Adrenal gland (tissue), 12 donors: Measurements from ENCODE around the gene NPR1. TPM values are rescaled to one million over a fixed set of nuclear protein-coding genes. Genes with fewer than 3 reads are reported as not detected.

Experiments
- DNase-seq, 7 donors: peaks; one replicate each; pipeline ENCODE4 v3.0.0-alpha.2; 2019 to 2020
- H3K27ac ChIP-seq, 5 donors: fragments of 200-600 bp; sonication (generic) in 4 of 5; 1 replicate in 3 of 5; 2 replicates in 2 of 5; pipeline versions ENCODE4 v1.5.1 to v1.8.0; 2016 to 2020; ENCODE audit warnings: mild to moderate bottlenecking in 1 of 5
- H3K27me3 ChIP-seq: fragments of 200-600 bp; 2 replicates; pipeline ENCODE4 v1.8.0; 2021
- H3K36me3 ChIP-seq, 2 donors: fragments of 200-600 bp; replicated peaks in 1 of 2; 1 replicate in 1 of 2; 2 replicates in 1 of 2; pipeline versions ENCODE4 v1.5.1 to v1.8.0; 2018 to 2022
- H3K4me1 ChIP-seq, 2 donors: fragments of 200-600 bp; replicated peaks in 1 of 2; 1 replicate in 1 of 2; 2 replicates in 1 of 2; pipeline versions ENCODE4 v1.5.1 to v1.8.0; 2018 to 2021
- H3K4me3 ChIP-seq, 4 donors: fragments of 200-600 bp; sonication (generic) in 3 of 4; one replicate each; pipeline ENCODE4 v1.5.1; 2016 to 2018
- H3K9me3 ChIP-seq, 3 donors: fragments of 200-600 bp; sonication (generic) in 1 of 3; replicated peaks in 1 of 3; 1 replicate in 2 of 3; 2 replicates in 1 of 3; pipeline versions ENCODE4 v1.5.1 to v1.8.0; 2016 to 2021
- CTCF ChIP-seq, 6 experiments: fragments of 450-650 bp in 4 of 6; fragments of 200-600 bp in 2 of 6; sonication (generic) in 1 of 6; IDR thresholded peaks; 1 replicate in 5 of 6; 2 replicates in 1 of 6; pipeline versions ENCODE4 v1.5.1 to v1.8.0; 2016 to 2021; ENCODE audit warnings: antibody characterized with exemption in 6 of 6, mild to moderate bottlenecking in 2 of 6, moderate library complexity in 1 of 6
- POLR2A ChIP-seq, 2 donors: fragments of 450-650 bp; IDR thresholded peaks; one replicate each; pipeline ENCODE4 v1.6.1; 2017; ENCODE audit warnings: antibody characterized with exemption in 2 of 2, mild to moderate bottlenecking in 2 of 2, moderate library complexity in 1 of 2
- WGBS, 4 donors: extraction: QIAGEN DNeasy Blood & Tissue Kit in 2 of 4; methylation state at CpG; one replicate each; pipeline versions ENCODE4 v1.1.5 to v1.1.7; 2013 to 2017; 5-methylcytosine and 5-hydroxymethylcytosine counted together
- intact Hi-C, 2 donors: fragments of 100-400 bp; cut with DNase I; formaldehyde crosslinking; loops; one replicate each; pipeline versions ENCODE4 v1.14.1 to v1.15.0; 2022 to 2023
- polyA plus RNA-seq, 3 donors: library from polyadenylated mRNA; stranded (reverse); fragments of 200-250 nt in 2 of 3; fragments of 350-450 nt in 1 of 3; fragmentation: Illumina TruSeq in 1 of 3; extraction: RNeasy Lipid Tissue Mini Kit (QIAGEN cat#74804) in 1 of 3; gene quantifications; one replicate each; pipeline ENCODE4 v1.2.3, GENCODE V29; 2013 to 2014
- total RNA-seq, 9 donors: library from RNA; depleted of rRNA in 4 of 9; stranded (reverse); fragments of >200 nt in 4 of 9; fragments of 120-200 nt in 1 of 9; fragmentation: NEBNext Ultra II Directional in 1 of 9; extraction: Animal tissue kit (Norgen Biotek cat#: 25700) in 1 of 9; gene quantifications; one replicate each; pipeline versions ENCODE4 v1.1.0 to v1.2.4, GENCODE V29; 2013 to 2023
- donor health status: healthy with polysubstance abuse.
- donor health status: Bipolar disorder and iron deficiency.
- donor health status: DM: yes; HTN: yes; CAD: no.
- donor health status: DM: no; HTN: no; CAD: no.
- donor health status: DM: no; HTN: no; CAD: no.
- donor health status: DM: yes; HTN: yes; CAD: no.

The NPR1 gene
- total and polyA plus RNA-seq, 12 donors: 7.9 to 47.9 (median 19.6) TPM

- Histone ChIP-seq H3K9me3 (no peaks in the 10 kb centered on the region), H3K27me3 (no peaks in the 10 kb centered on the region), H3K4me1 (peaks cover 21 to 26% of the 10 kb centered on the region in 2 donors), H3K4me3 (no peak overlapping the region), H3K36me3 (no peaks in the 10 kb centered on the region), H3K27ac (no peak overlapping the region)
- 82 to 93% (median 91%) methylated on average over 6 to 7 of the region's 7 CpGs for WGBS, 4 donors
- no peak for DNase-seq
- no peak for TF ChIP-seq CTCF (IDR thresholded peaks at IDR 0.05)
- no peak for TF ChIP-seq POLR2A (IDR thresholded peaks at IDR 0.05)
- intact Hi-C loops: no loop called here
Observed at GRCh38 chr1:153630384-153630783, 48.1 kb upstream of the NPR1 start.

GRCh38 chr1:153631047-153632022 lies 47.2 kb upstream of the NPR1 start:
- intact Hi-C loops: no loop called here
- Histone ChIP-seq H3K27ac (no peak overlapping the region), H3K27me3 (no peaks in the 10 kb centered on the region), H3K4me1 (peaks cover 23 to 26% of the 10 kb centered on the region in 2 donors), H3K4me3 (no peak overlapping the region), H3K36me3 (peaks cover 0 to 3% of the 10 kb centered on the region in 2 donors), H3K9me3 (no peaks in the 10 kb centered on the region)
- peak in 1 of 7 donors; percentile 47 for DNase-seq
- TF ChIP-seq CTCF (IDR thresholded peaks at IDR 0.05) (no peak), POLR2A (IDR thresholded peaks at IDR 0.05) (no peak)
- 88 to 90% (median 89%) methylated on average over 9 to 10 of the region's 10 CpGs for WGBS, 4 donors

- H3K36me3 ChIP-seq: peaks cover 0 to 21% of the 10 kb centered on the region in 2 donors
- H3K4me3 ChIP-seq: peak overlapping the region in 1 of 4 donors; percentile 78
- peak in 1 of 7 donors; percentile 24 for DNase-seq
- TF ChIP-seq CTCF (IDR thresholded peaks at IDR 0.05) (peak in 1 of 6 experiments; percentile 5), POLR2A (IDR thresholded peaks at IDR 0.05) (no peak)
- no peaks in the 10 kb centered on the region for H3K27me3 ChIP-seq
- 39 to 63% (median 43%) methylated on average over 17 to 18 of the region's 18 CpGs for WGBS, 4 donors
- peak overlapping the region in 4 of 5 donors; percentile 34 to 100 (median 100) for H3K27ac ChIP-seq
- intact Hi-C loops: no loop called here
- H3K4me1 ChIP-seq: peaks cover 25 to 37% of the 10 kb centered on the region in 2 donors
- H3K9me3 ChIP-seq: no peaks in the 10 kb centered on the region
Observed at GRCh38 chr1:153633161-153633753, 45.2 kb upstream of the NPR1 start.
